SK-N-DZ (cell line): ENCODE results near the gene OR4F15. TPM values are rescaled to one million over a fixed set of nuclear protein-coding genes. Genes with fewer than 3 reads are reported as not detected.
A peak's percentile ranks its signal among the peaks of the same experiment; 100 is the strongest.
"Not testable (repeated sequence)": the region's sequence is repeated elsewhere in the genome, so short reads cannot be mapped to it uniquely, and the experiment has no call there.

ENCODE experiments used
- DNase-seq: peaks from one replicate; pipeline ENCODE4 v3.0.0-alpha.2; 2015; ENCODE audit warnings: low spot score
- polyA plus RNA-seq, 2 experiments: library from polyadenylated mRNA; depleted of rRNA; stranded (reverse); fragments of >200 nt; gene quantifications; 2 replicates each; pipeline ENCODE4 v1.2.3, GENCODE V29; 2014

The OR4F15 gene, protein sequence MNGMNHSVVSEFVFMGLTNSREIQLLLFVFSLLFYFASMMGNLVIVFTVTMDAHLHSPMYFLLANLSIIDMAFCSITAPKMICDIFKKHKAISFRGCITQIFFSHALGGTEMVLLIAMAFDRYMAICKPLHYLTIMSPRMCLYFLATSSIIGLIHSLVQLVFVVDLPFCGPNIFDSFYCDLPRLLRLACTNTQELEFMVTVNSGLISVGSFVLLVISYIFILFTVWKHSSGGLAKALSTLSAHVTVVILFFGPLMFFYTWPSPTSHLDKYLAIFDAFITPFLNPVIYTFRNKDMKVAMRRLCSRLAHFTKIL
- polyA plus RNA-seq (2014; cell fraction: cytosol; rRNA removed) = not detected in 2 replicates
- not detected in 2 replicates for polyA plus RNA-seq (2014; cell fraction: nucleus; rRNA removed)

GRCh38 chr15:101811902-101812301, at the start of gene OR4F15:
Gene OR4F15, plus strand, starts transcription at chr15:101812202. Its CDS starts 5,985 bp downstream, at chr15:101818187.
- DNase-seq = no peak

- DNase-seq = not testable (repeated sequence)
These were observed 47.2 kb upstream of the OR4F15 start for GRCh38 chr15:101764669-101765339.

DNA sequence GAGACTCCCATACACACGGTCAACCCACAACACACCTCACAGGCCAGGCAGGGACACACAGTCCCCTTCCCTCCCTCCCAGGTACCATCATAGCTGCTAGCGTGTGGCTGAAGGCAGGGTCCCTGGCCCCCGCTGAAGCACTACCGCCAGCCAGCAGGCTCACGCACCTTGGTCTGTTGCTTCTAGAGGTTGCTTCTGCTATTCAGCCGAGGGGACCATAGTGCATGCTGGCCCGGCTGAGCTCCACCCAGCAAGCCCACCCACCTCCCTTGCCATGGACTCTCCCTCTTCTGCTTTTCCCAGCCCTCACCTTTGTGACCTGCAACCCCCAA, 46.7 kb upstream of the OR4F15 start:
- not testable (repeated sequence) for DNase-seq

DNA sequence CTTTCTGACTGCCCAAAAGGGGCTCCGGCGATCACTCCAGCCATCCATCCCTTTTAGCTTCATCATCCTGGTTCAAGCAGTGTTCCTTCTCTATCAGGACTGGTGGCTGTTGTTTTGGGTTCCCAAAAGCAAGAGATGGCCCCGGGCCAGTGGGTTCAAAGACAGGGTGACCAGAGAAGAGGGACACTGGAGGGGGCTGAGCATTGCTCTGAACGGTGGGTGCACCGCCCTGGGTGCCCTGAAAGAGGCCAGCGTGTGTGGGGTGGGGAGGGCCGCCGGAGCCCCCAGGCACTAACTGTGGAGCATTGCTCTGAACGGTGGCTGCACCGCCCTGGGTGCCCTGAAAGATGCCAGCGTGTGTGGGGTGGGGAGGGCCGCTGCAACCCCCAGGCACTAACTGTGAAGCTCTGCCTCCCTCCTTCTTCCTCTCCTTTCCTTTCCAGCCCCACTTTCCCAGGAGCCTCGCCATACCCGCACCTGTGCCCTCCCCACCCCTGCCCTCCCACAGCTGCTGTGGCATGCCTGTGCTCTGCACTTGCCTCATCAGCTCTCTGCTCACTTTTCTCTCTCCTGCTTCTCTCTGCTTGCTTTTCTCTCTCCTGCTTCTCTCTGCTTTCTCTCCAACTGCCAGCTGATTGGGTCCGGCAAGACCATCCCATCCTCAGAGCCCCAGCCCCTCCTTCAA, 46.1 kb upstream of the OR4F15 start:
- no peak for DNase-seq

DNA sequence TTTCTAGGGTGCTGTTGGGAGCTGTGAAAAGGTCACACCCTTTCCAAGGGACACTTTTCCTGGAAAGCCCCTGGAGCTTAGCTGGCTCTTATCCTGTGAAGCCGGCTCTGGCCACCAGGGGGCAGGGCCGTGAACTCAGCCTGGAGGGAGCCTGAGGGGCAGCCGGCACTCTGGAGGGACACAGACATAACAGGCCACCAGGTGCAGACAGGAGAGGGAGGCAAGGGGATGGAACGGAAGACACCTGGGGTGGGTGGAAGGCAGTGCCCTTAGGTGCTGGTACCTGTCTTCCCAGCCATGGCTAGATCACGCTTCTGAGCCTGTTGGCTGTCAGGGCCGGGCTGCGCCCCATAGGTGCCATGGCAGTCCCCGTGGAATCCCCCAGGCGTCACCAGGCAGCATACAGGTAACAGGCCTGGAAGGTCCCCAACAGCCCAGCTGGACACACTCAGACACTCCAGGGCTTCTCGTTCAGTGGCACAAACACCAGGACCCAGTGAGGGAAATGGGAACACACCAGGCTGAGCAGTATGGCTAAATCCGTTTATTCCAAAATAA, 44.8 kb upstream of the OR4F15 start:
- DNase-seq = not testable (repeated sequence)

- no peak for DNase-seq
These were observed 39.1 kb upstream of the OR4F15 start for GRCh38 chr15:101772921-101773320.

DNA sequence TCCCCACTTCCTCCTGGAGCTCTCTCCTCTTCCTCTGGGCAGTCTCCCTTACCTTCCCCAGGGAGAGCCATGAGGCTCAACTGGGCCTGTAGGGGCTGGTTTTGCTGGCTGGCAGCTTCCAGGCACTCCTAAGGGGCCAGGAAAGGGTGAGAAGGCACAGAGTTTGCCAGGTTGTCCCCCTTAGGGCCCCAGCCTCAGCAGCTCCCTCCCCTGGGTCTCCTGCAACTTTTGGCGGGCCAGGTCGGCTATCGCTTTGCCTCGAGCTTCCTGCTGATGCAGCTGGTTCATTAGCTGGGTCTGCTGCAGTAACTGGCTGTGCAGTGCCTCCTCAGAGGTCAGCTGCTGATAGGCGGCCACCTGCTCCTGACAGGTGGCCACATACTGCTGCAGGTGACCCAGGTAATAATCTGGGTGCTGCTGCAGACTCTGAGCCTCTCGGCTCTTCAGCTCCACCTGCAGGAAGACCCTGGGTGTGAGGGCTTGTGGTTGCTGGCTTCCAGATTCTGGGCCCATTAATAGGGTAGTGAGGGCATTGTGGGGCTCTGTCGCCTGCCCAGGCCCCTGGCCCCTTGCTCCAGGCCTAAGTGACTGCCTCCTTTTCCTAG, 38.4 kb upstream of the OR4F15 start:
- no peak for DNase-seq

- no peak for DNase-seq
These were observed 36.9 kb upstream of the OR4F15 start for GRCh38 chr15:101775136-101775535.

- DNase-seq = not testable (repeated sequence)
These were observed 33.4 kb upstream of the OR4F15 start for GRCh38 chr15:101778576-101778975.

DNA sequence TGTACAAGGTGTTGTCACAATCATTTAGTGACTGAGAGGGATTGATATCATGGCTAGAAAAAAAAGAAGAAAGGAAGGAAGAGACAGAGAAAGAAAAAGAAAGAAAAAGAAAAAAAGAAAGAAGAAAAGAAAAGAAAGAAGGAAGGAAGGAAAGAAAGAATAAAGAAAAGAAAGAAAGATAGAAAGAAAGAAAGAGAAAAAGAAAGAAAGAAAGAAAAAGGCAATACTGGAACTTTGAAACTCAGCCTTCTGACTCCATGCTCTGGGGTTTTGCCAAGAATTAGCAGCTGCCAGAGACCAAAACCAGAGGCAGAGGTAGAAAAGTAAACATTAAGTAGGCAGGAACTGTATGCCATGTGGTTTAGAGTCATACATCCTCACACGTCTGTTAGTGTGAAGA, 31.8 kb upstream of the OR4F15 start:
- not testable (repeated sequence) for DNase-seq

DNA sequence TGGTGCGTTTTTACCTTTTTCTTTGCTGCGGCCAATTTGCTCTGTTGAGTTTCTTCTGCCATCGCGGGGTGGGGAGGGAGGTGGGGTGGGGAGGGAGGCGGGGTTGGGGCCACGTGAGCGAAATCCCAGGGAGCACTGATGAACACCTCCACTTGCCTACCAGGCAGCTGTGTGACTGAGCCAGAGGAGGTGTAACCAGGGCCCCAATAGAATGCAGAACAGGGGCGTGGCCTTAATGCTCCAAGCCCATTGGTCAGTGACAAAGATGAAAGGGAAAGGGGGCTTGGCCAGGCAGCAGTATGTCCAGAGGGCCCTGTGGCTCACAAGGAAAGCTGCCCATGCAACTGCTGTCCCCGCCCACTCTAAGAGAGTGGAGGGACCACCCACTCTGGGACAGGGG, 30.1 kb upstream of the OR4F15 start:
- peak; percentile 12 for DNase-seq

- no peak for DNase-seq
These were observed 27.4 kb upstream of the OR4F15 start for GRCh38 chr15:101784644-101785043.

DNA sequence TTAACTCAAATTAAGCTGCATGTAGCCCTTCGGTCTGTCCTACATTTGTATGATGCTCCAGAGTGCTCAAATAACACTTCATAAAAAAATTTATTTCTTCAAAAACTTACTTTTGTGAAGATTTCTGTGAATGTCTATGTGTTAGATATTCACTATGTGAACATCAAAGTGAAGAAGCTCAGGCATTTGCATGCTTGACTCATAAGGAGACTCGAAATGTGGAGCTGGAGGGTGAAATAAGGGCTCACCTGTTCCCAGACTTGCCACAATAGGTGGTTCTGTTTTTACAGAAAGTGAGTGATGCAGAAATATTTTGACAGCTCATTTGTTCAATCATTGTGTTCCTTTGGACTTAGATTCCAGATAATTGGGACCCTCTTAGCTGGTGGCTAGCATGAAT, 25.6 kb upstream of the OR4F15 start:
- not testable (repeated sequence) for DNase-seq

- not testable (repeated sequence) for DNase-seq
These were observed 24.0 kb upstream of the OR4F15 start for GRCh38 chr15:101788001-101788400.

- not testable (repeated sequence) for DNase-seq
These were observed 23.3 kb upstream of the OR4F15 start for GRCh38 chr15:101788503-101789269.

GRCh38 chr15:101790748-101791147, 21.3 kb upstream of the OR4F15 start:
- not testable (repeated sequence) for DNase-seq

DNA sequence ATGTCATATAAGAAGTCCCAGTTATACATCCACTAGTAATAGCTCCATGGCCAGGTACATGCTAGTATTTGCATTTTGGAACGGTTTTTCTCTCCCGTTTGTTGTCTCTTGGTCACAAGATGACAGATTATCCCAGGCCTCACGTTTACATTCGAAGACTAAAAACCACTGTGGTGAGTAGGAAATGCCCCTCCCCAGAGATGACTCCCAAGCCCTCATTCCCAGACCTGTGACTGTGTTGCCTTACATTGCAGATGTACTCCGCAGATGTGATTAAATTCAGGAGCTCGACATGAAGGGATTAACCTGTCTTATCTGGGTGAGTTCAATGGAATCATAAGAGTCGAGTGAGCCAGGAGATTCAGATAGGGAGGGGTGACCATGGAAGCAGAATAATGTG, 18.0 kb upstream of the OR4F15 start:
- DNase-seq = not testable (repeated sequence)

DNA sequence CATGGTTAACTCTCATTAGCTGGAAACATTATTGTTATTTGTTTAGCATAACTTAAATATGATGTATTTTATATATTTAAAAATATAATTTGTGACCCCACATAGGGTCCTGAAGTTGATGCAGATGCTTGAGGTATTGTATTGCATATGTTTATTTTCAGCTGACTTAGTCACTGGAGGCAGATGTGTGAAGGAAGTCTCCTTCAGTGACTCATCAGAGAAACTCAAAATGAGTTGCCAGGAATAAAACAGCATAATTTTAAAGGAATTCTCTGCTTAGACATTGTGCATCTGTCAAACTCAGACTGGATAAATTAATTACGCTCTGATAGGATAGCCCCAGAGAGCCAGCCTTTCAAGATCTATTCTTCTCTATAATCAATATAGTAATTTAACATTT, 16.5 kb upstream of the OR4F15 start:
- DNase-seq = no peak

GRCh38 chr15:101799665-101800064, 12.3 kb upstream of the OR4F15 start:
- no peak for DNase-seq

- no peak for DNase-seq
These were observed 11.0 kb upstream of the OR4F15 start for GRCh38 chr15:101801048-101801447.

DNA sequence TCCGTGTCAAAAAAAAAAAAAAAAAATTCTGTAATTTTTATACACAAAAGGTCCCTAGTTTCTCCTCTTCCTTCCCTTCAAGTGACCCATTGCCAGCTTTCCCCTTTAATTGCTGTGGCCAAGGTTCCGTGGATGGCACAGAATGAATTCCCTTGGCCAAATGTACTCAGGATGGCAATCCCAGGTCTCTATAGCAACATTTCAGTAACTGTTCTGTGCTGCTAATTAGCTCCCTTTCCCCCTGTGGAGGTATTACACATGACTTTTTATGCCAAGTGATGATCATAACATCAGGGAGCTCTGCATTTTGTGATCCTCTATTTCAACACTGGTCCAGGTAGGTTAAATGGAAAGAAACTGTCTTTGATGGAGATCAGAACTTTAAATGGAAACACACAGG, 8.8 kb upstream of the OR4F15 start, which contains the start of gene OR4F6:
Gene OR4F6 (plus strand): TSS at position 301 of the 400 bp plus-strand sequence. CDS start 2,211 bp downstream, outside the sequence.
- no peak for DNase-seq
